Fibroblast of upper back skin (primary cell): ENCODE measurements around the gene PGLYRP4.
"Not testable (repeated sequence)": the region's sequence is repeated elsewhere in the genome, so short reads cannot be mapped to it uniquely, and the experiment has no call there.

Experiments
- DNase-seq: peaks from one replicate; pipeline ENCODE4 v3.0.0-alpha.2; 2013

Gene PGLYRP4

GRCh38 chr1:153356392-153357075 is 7.9 kb upstream of the PGLYRP4 start:
- DNase-seq: no peak

GRCh38 chr1:153355445-153356071 is 6.9 kb upstream of the PGLYRP4 start:
- DNase-seq: peak; percentile 37

GRCh38 chr1:153354515-153355193 is 6.0 kb upstream of the PGLYRP4 start:
- no peak for DNase-seq

- peak; percentile 1 for DNase-seq
Measured at GRCh38 chr1:153353226-153353947, 4.7 kb upstream of the PGLYRP4 start.

GRCh38 chr1:153352523-153352922 is 3.9 kb upstream of the PGLYRP4 start:
- peak; percentile 59 for DNase-seq

GRCh38 chr1:153350321-153350957 is 1.8 kb upstream of the PGLYRP4 start:
- DNase-seq: no peak

- DNase-seq: no peak
Measured at GRCh38 chr1:153349363-153350320, 1.0 kb upstream of the PGLYRP4 start.

- no peak for DNase-seq
Measured at GRCh38 chr1:153347856-153348255, 785 bp downstream of the PGLYRP4 start.

GRCh38 chr1:153347049-153347448 is 1.6 kb downstream of the PGLYRP4 start:
- DNase-seq: not testable (repeated sequence)

GRCh38 chr1:153346077-153346723 is 2.4 kb downstream of the PGLYRP4 start:
- no peak for DNase-seq

GRCh38 chr1:153345187-153346076 is 3.2 kb downstream of the PGLYRP4 start:
- no peak for DNase-seq

- no peak for DNase-seq
Measured at GRCh38 chr1:153344718-153345025, 4.0 kb downstream of the PGLYRP4 start.

GRCh38 chr1:153343811-153344717 is 4.6 kb downstream of the PGLYRP4 start:
- DNase-seq: no peak

GRCh38 chr1:153343040-153343681 is 5.5 kb downstream of the PGLYRP4 start:
- DNase-seq: no peak

- no peak for DNase-seq
Measured at GRCh38 chr1:153342178-153342577, 6.5 kb downstream of the PGLYRP4 start.

GRCh38 chr1:153341431-153341934 is 7.2 kb downstream of the PGLYRP4 start:
- no peak for DNase-seq

GRCh38 chr1:153340356-153340755 is 8.3 kb downstream of the PGLYRP4 start:
- DNase-seq: no peak

GRCh38 chr1:153339802-153340201 is 8.8 kb downstream of the PGLYRP4 start:
- no peak for DNase-seq
